H1 (cell line): Measurements from ENCODE around the gene PTGES2. TPM values are rescaled to one million over a fixed set of nuclear protein-coding genes. Genes with fewer than 3 reads are reported as not detected.

Experiments used
- FOSL1 ChIP-seq: IDR thresholded peaks from 2 replicates; pipeline ENCODE4 v1.6.1; 2011; ENCODE audit warnings: mild to moderate bottlenecking, low read depth, low read length, moderate library complexity; ENCODE audit not compliant: insufficient read depth
- SIN3A ChIP-seq, 2 experiments: IDR thresholded peaks in 1 of 2; conservative IDR thresholded peaks in 1 of 2; 2 replicates each; pipeline ENCODE4 v1.6.1; 2011 to 2012; ENCODE audit warnings: low read length in 2 of 2, improper control_type of control experiment in 1 of 2, low read depth in 1 of 2, mild to moderate bottlenecking in 1 of 2
- TAF1 ChIP-seq: IDR thresholded peaks from 2 replicates; pipeline ENCODE4 v1.6.1; 2011; ENCODE audit warnings: mild to moderate bottlenecking, low read depth, low read length
- TBP ChIP-seq: IDR thresholded peaks from 2 replicates; pipeline ENCODE4 v1.6.1; 2011; ENCODE audit warnings: low read depth, low read length, improper control_type of control experiment
- YY1 ChIP-seq: IDR thresholded peaks from 2 replicates; pipeline ENCODE4 v1.6.1; 2011; ENCODE audit warnings: low read depth, mild to moderate bottlenecking, low read length
- polyA plus RNA-seq, 7 experiments: library from polyadenylated mRNA; depleted of rRNA in 3 of 7; stranded (reverse) in 5 of 7; unstranded in 2 of 7; fragments of >200 nt in 5 of 7; fragments of 200-250 nt in 2 of 7; gene quantifications; 1 replicate in 5 of 7; 2 replicates in 1 of 7; 4 replicates in 1 of 7; pipeline versions ENCODE4 v1.2.1 to v1.2.3, GENCODE V29; 2011 to 2013; ENCODE audit warnings: missing spikeins in 2 of 7, mixed read lengths in 2 of 7
- total RNA-seq: library from RNA; stranded (reverse); fragmentation: NEBNext Ultra II Directional; extraction: Animal tissue kit (Norgen Biotek cat#: 25700); gene quantifications from 2 replicates; pipeline ENCODE4 v1.2.1, GENCODE V29; 2021
- TF ChIP-seq, protein P1 (sequence below): fragments of 300-600 bp; sonication (generic); IDR thresholded peaks from 2 replicates; pipeline ENCODE4 v1.7.1; 2012; ENCODE audit warnings: low read length, moderate library complexity, mild to moderate bottlenecking, inconsistent platforms; ENCODE audit not compliant: insufficient replicate concordance

Gene PTGES2
- total and polyA plus RNA-seq, 2 of the 8 experiments (the other 6 are each of a cell fraction or from before 2014, with no cell fraction given): 80.7 to 81.2 TPM

- TF ChIP-seq, protein P1, sequence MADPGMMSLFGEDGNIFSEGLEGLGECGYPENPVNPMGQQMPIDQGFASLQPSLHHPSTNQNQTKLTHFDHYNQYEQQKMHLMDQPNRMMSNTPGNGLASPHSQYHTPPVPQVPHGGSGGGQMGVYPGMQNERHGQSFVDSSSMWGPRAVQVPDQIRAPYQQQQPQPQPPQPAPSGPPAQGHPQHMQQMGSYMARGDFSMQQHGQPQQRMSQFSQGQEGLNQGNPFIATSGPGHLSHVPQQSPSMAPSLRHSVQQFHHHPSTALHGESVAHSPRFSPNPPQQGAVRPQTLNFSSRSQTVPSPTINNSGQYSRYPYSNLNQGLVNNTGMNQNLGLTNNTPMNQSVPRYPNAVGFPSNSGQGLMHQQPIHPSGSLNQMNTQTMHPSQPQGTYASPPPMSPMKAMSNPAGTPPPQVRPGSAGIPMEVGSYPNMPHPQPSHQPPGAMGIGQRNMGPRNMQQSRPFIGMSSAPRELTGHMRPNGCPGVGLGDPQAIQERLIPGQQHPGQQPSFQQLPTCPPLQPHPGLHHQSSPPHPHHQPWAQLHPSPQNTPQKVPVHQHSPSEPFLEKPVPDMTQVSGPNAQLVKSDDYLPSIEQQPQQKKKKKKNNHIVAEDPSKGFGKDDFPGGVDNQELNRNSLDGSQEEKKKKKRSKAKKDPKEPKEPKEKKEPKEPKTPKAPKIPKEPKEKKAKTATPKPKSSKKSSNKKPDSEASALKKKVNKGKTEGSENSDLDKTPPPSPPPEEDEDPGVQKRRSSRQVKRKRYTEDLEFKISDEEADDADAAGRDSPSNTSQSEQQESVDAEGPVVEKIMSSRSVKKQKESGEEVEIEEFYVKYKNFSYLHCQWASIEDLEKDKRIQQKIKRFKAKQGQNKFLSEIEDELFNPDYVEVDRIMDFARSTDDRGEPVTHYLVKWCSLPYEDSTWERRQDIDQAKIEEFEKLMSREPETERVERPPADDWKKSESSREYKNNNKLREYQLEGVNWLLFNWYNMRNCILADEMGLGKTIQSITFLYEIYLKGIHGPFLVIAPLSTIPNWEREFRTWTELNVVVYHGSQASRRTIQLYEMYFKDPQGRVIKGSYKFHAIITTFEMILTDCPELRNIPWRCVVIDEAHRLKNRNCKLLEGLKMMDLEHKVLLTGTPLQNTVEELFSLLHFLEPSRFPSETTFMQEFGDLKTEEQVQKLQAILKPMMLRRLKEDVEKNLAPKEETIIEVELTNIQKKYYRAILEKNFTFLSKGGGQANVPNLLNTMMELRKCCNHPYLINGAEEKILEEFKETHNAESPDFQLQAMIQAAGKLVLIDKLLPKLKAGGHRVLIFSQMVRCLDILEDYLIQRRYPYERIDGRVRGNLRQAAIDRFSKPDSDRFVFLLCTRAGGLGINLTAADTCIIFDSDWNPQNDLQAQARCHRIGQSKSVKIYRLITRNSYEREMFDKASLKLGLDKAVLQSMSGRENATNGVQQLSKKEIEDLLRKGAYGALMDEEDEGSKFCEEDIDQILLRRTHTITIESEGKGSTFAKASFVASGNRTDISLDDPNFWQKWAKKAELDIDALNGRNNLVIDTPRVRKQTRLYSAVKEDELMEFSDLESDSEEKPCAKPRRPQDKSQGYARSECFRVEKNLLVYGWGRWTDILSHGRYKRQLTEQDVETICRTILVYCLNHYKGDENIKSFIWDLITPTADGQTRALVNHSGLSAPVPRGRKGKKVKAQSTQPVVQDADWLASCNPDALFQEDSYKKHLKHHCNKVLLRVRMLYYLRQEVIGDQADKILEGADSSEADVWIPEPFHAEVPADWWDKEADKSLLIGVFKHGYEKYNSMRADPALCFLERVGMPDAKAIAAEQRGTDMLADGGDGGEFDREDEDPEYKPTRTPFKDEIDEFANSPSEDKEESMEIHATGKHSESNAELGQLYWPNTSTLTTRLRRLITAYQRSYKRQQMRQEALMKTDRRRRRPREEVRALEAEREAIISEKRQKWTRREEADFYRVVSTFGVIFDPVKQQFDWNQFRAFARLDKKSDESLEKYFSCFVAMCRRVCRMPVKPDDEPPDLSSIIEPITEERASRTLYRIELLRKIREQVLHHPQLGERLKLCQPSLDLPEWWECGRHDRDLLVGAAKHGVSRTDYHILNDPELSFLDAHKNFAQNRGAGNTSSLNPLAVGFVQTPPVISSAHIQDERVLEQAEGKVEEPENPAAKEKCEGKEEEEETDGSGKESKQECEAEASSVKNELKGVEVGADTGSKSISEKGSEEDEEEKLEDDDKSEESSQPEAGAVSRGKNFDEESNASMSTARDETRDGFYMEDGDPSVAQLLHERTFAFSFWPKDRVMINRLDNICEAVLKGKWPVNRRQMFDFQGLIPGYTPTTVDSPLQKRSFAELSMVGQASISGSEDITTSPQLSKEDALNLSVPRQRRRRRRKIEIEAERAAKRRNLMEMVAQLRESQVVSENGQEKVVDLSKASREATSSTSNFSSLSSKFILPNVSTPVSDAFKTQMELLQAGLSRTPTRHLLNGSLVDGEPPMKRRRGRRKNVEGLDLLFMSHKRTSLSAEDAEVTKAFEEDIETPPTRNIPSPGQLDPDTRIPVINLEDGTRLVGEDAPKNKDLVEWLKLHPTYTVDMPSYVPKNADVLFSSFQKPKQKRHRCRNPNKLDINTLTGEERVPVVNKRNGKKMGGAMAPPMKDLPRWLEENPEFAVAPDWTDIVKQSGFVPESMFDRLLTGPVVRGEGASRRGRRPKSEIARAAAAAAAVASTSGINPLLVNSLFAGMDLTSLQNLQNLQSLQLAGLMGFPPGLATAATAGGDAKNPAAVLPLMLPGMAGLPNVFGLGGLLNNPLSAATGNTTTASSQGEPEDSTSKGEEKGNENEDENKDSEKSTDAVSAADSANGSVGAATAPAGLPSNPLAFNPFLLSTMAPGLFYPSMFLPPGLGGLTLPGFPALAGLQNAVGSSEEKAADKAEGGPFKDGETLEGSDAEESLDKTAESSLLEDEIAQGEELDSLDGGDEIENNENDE: no peak
- TF ChIP-seq FOSL1: no peak
- TF ChIP-seq TAF1: no peak
- TF ChIP-seq SIN3A (conservative IDR thresholded peaks at IDR 0.05 in 1 of 2, IDR thresholded peaks at IDR 0.05 in 1 of 2; ENCODE audit: low read depth in 1 of 2, low read length in 2 of 2): no peak
- TF ChIP-seq TBP: no peak
- TF ChIP-seq YY1: no peak
Measured at GRCh38 chr9:128153947-128154695, 26.6 kb upstream of the PTGES2 start (continued).
